Choroid plexus epithelial cell (primary cell): ENCODE measurements around the gene CXCL12.

ENCODE experiments used
- DNase-seq: peaks from one replicate; pipeline ENCODE4 v3.0.0-alpha.2; 2010; ENCODE audit warnings: low read depth
- H3K4me3 ChIP-seq: 2 replicates; pipeline ENCODE4 v1.5.1; 2011; ENCODE audit warnings: low read depth, mild to moderate bottlenecking, control low read depth, low read length, moderate library complexity
- TF ChIP-seq, protein P1 (sequence below): conservative IDR thresholded peaks from 2 replicates; pipeline ENCODE4 v1.5.1; 2011; ENCODE audit warnings: low read depth, mild to moderate bottlenecking, control low read depth, inconsistent platforms, low read length, moderate library complexity

Gene CXCL12

DNA sequence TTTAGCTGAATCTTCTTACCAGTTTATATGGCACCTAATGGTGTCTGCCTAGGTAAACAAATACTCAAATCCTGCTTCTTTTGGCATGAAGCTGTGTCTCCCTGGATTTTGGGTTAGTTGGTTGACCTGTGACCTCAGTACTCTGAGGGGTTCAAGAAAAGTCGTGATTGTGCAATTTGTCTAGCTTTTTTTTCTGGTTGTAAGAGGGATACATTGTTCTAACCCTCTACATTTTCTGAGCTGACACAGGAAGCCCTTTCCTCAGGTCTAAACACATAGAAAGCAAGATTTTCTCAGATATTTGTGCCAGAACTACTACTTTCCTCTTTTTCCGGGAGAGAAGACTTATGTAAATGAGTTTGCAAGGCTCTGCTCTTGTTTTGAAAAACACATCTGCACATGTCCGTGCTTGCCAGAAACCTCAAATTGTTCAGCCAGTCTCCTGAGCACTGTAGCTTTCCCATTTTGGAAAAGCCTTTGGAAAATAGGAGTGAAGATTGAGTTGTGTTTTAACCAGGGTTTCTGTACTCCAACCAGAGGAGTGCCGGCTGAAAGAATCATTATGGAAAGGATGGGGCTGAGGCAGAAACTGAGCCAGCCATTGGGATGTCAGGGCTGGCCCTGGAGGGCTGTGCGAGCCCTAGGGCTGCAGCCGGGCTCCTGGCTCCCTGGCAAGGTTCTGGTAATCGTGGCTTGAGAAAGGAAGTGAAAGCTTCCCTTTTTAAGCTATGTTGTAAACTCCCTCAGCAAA is 31.3 kb upstream of the CXCL12 start:
- TF ChIP-seq, protein P1, sequence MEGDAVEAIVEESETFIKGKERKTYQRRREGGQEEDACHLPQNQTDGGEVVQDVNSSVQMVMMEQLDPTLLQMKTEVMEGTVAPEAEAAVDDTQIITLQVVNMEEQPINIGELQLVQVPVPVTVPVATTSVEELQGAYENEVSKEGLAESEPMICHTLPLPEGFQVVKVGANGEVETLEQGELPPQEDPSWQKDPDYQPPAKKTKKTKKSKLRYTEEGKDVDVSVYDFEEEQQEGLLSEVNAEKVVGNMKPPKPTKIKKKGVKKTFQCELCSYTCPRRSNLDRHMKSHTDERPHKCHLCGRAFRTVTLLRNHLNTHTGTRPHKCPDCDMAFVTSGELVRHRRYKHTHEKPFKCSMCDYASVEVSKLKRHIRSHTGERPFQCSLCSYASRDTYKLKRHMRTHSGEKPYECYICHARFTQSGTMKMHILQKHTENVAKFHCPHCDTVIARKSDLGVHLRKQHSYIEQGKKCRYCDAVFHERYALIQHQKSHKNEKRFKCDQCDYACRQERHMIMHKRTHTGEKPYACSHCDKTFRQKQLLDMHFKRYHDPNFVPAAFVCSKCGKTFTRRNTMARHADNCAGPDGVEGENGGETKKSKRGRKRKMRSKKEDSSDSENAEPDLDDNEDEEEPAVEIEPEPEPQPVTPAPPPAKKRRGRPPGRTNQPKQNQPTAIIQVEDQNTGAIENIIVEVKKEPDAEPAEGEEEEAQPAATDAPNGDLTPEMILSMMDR: no peak
- DNase-seq: peak; percentile 9

GRCh38 chr10:44415121-44415520 is 30.2 kb upstream of the CXCL12 start:
- peak; percentile 11 for DNase-seq
- H3K4me3 ChIP-seq: no peak overlapping the region
- TF ChIP-seq, protein P1: no peak

More for the DNA sequence above, 31.3 kb upstream of the CXCL12 start:
- H3K4me3 ChIP-seq: no peak overlapping the region

GRCh38 chr10:44413416-44413815 is 28.5 kb upstream of the CXCL12 start:
- H3K4me3 ChIP-seq: no peak overlapping the region
- TF ChIP-seq, protein P1: no peak
- no peak for DNase-seq

GRCh38 chr10:44411251-44411650 is 26.4 kb upstream of the CXCL12 start:
- TF ChIP-seq, protein P1: no peak
- H3K4me3 ChIP-seq: no peak overlapping the region
- no peak for DNase-seq

GRCh38 chr10:44404741-44405437 is 20.0 kb upstream of the CXCL12 start:
- TF ChIP-seq, protein P1: no peak
- no peak for DNase-seq
- H3K4me3 ChIP-seq: no peak overlapping the region

- DNase-seq: no peak
- TF ChIP-seq, protein P1: no peak
- no peak overlapping the region for H3K4me3 ChIP-seq
Observed at GRCh38 chr10:44402465-44403195, 17.7 kb upstream of the CXCL12 start.
